GM12872 (cell line): ENCODE data around the gene HCN2.

ENCODE experiments used
- CTCF ChIP-seq: IDR thresholded peaks from 3 replicates; pipeline ENCODE4 v1.5.1; 2011; ENCODE audit warnings: low read depth, mild to moderate bottlenecking, low read length, moderate library complexity; ENCODE audit not compliant: insufficient read depth

The HCN2 gene

DNA sequence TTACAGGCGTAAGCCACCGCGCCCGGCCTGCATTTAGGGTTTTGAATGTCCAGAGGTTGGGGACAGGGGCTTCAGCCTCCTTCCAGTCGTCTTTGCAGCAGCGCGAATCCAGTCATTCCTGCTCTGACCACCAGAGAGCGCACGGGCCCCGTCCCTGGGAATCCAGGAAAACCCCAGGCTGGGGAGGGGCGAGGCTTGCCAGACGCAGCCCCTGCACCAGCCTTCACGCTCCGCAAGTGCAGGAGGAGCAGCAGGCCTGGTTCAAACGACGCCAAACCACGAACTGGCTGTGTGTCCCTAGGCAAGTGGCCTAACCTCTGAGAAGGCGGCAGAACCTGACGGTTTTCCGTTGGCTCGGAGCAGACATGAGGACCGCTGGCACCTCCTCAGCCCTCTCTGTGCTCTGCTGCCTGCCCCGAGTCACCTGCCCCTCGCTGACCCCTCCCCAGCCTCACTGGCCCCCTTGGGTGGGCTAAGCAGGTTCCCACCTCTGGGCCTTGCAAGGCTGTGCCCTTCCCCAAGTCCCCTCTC is 75.3 kb downstream of the HCN2 start:
- peak; percentile 90 for TF ChIP-seq CTCF
